Right lobe of liver (tissue), 6 donors: Measurements from ENCODE around the gene TMEM17. TPM values are rescaled to one million over a fixed set of nuclear protein-coding genes. Genes with fewer than 3 reads are reported as not detected.

Experiments
- ATAC-seq, 4 donors: fragments of 200-7000 bp; cut with Tn5 transposase; one replicate each; pipeline ENCODE4 v1.9.1; 2020; ENCODE audit warnings: mild to moderate bottlenecking in 4 of 4, moderate library complexity in 4 of 4
- DNase-seq, 3 donors: peaks; one replicate each; pipeline ENCODE4 v3.0.0-alpha.2; 2020
- H3K27ac ChIP-seq, 3 donors: fragments of 200-600 bp; one replicate each; pipeline ENCODE4 v1.8.0; 2022
- H3K27me3 ChIP-seq, 2 donors: fragments of 200-600 bp; one replicate each; pipeline ENCODE4 v1.8.0; 2022
- H3K36me3 ChIP-seq, 4 donors: fragments of 200-600 bp; sonication (generic) in 1 of 4; one replicate each; pipeline versions ENCODE4 v1.5.1 to v1.8.0; 2017 to 2022; ENCODE audit warnings: control low read depth in 1 of 4
- H3K4me1 ChIP-seq, 4 donors: fragments of 200-600 bp; sonication (generic) in 1 of 4; one replicate each; pipeline versions ENCODE4 v1.5.1 to v1.8.0; 2017 to 2022; ENCODE audit warnings: control low read depth in 1 of 4
- H3K4me3 ChIP-seq, 3 donors: fragments of 200-600 bp; one replicate each; pipeline ENCODE4 v1.8.0; 2022
- H3K9me3 ChIP-seq, 4 donors: fragments of 200-600 bp; sonication (generic) in 1 of 4; one replicate each; pipeline versions ENCODE4 v1.5.1 to v1.8.0; 2017 to 2022; ENCODE audit warnings: control low read depth in 1 of 4
- POLR2A ChIP-seq: fragments of 450-650 bp; IDR thresholded peaks from one replicate; pipeline ENCODE4 v1.6.1; 2017; ENCODE audit warnings: antibody characterized with exemption, mild to moderate bottlenecking
- WGBS: methylation state at CpG from one replicate; pipeline ENCODE4 v1.1.6; 2018; ENCODE audit warnings: low coverage, low lambda C conversion rate; ENCODE audit not compliant: insufficient coverage; ENCODE audit errors: missing lambda C conversion rate; 5-methylcytosine and 5-hydroxymethylcytosine counted together
- intact Hi-C, 2 donors: fragments of 100-400 bp; cut with DNase I; formaldehyde crosslinking; loops; one replicate each; pipeline versions ENCODE4 v1.11.2 to v1.14.1; 2022
- total RNA-seq, 6 experiments: library from RNA; depleted of rRNA in 2 of 6; stranded (reverse); fragments of >200 nt in 2 of 6; fragmentation: NEBNext Ultra II Directional in 3 of 6; extraction: Animal tissue kit (Norgen Biotek cat#: 25700) in 3 of 6; gene quantifications; one replicate each; pipeline versions ENCODE4 v1.1.0 to v1.2.4, GENCODE V29; 2016 to 2023
- TF ChIP-seq, protein P1 (sequence below), 4 donors: fragments of 200-600 bp in 3 of 4; fragments of 450-650 bp in 1 of 4; IDR thresholded peaks; one replicate each; pipeline versions ENCODE4 v1.5.1 to v1.8.0; 2016 to 2022; ENCODE audit warnings: antibody characterized with exemption in 4 of 4, mild to moderate bottlenecking in 2 of 4
- donor health status: DM: no; HTN: yes; CAD: no.
- donor health status: DM: no; HTN: no; CAD: no.
- donor health status: DM: no; HTN: no; CAD: no.
- donor health status: DM: no; HTN: yes; CAD: no.
- donor health status: DM: no; HTN: yes; CAD: no.

TMEM17 gene
- total RNA-seq, 6 experiments from 2014 or later = 0.40 to 1.2 (median 0.87) TPM

GRCh38 chr2:62469114-62469513 is 36.9 kb downstream of the TMEM17 start:
- H3K27ac ChIP-seq = peak overlapping the region in 1 of 3 donors; percentile 98
- DNase-seq (peak in 1 of 3 donors; percentile 61), ATAC-seq (peak in 1 of 4 donors; percentile 4)
- no CpG with 5 or more reads among the region's 1 CpG for WGBS
- H3K27me3 ChIP-seq = no peaks in the 10 kb centered on the region
- H3K36me3 ChIP-seq = no peaks in the 10 kb centered on the region
- no peak for TF ChIP-seq POLR2A
- TF ChIP-seq, protein P1, sequence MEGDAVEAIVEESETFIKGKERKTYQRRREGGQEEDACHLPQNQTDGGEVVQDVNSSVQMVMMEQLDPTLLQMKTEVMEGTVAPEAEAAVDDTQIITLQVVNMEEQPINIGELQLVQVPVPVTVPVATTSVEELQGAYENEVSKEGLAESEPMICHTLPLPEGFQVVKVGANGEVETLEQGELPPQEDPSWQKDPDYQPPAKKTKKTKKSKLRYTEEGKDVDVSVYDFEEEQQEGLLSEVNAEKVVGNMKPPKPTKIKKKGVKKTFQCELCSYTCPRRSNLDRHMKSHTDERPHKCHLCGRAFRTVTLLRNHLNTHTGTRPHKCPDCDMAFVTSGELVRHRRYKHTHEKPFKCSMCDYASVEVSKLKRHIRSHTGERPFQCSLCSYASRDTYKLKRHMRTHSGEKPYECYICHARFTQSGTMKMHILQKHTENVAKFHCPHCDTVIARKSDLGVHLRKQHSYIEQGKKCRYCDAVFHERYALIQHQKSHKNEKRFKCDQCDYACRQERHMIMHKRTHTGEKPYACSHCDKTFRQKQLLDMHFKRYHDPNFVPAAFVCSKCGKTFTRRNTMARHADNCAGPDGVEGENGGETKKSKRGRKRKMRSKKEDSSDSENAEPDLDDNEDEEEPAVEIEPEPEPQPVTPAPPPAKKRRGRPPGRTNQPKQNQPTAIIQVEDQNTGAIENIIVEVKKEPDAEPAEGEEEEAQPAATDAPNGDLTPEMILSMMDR (IDR thresholded peaks at IDR 0.05) = no peak
- peaks cover 0 to 55% (median 10%) of the 10 kb centered on the region in 4 donors for H3K4me1 ChIP-seq
- intact Hi-C loops = loop anchor here in 1 of 2 donors (10.0 kb wide), 1 partner anchor 306 kb away; no protein-coding TSS in a partner anchor
- H3K9me3 ChIP-seq = no peaks in the 10 kb centered on the region
- no peak overlapping the region for H3K4me3 ChIP-seq

- DNase-seq (peak in 2 of 3 donors; percentile 56 to 85), ATAC-seq (peak; percentile 49 to 86 (median 75))
- H3K36me3 ChIP-seq = no peaks in the 10 kb centered on the region
- H3K4me1 ChIP-seq = peaks cover 0 to 62% (median 12%) of the 10 kb centered on the region in 4 donors
- TF ChIP-seq, protein P1 (IDR thresholded peaks at IDR 0.05) = peak in 1 of 4 donors; percentile 11
- no peak for TF ChIP-seq POLR2A
- intact Hi-C loops = loop anchor here in 1 of 2 donors (10.0 kb wide), 1 partner anchor 307 kb away; no protein-coding TSS in a partner anchor
- no peaks in the 10 kb centered on the region for H3K27me3 ChIP-seq
- WGBS = 13% methylated on average over 5 of the region's 8 CpGs
- H3K4me3 ChIP-seq = no peak overlapping the region
- peak overlapping the region; percentile 9 to 98 (median 58) for H3K27ac ChIP-seq
- H3K9me3 ChIP-seq = no peaks in the 10 kb centered on the region
Measured at GRCh38 chr2:62467475-62468321, 38.3 kb downstream of the TMEM17 start.

DNA sequence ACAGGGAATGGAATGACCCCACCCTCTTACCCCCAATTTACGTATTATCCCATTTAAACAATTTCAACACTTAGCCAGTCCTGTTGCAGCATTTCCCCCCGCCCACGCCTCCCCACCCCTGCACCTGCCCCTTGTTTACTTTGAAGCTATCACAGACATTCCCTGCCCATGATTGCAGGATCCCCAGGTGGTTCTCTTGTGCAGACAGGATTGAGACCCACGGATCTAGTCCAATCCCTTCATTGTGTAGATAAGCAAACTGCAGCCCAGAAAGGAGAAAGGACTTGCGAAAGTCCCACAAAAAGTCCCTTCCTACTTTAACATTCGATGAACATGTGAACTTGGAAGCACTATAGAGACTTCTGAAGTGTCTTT is 38.9 kb downstream of the TMEM17 start:
- DNase-seq (peak in 2 of 3 donors; percentile 79 to 81), ATAC-seq (peak; percentile 59 to 76 (median 65))
- 16% methylated on average over 5 of the region's 6 CpGs for WGBS
- no peaks in the 10 kb centered on the region for H3K36me3 ChIP-seq
- H3K4me1 ChIP-seq = peaks cover 0 to 68% (median 15%) of the 10 kb centered on the region in 4 donors
- intact Hi-C loops = loop anchor here in 1 of 2 donors (10.0 kb wide), 1 partner anchor 308 kb away; no protein-coding TSS in a partner anchor
- TF ChIP-seq, protein P1 (IDR thresholded peaks at IDR 0.05) = no peak
- TF ChIP-seq POLR2A = no peak
- no peaks in the 10 kb centered on the region for H3K9me3 ChIP-seq
- no peaks in the 10 kb centered on the region for H3K27me3 ChIP-seq
- H3K27ac ChIP-seq = peak overlapping the region; percentile 9 to 98 (median 58)
- no peak overlapping the region for H3K4me3 ChIP-seq

- Histone ChIP-seq H3K9me3 (no peaks in the 10 kb centered on the region), H3K4me3 (no peak overlapping the region), H3K27ac (peak overlapping the region; percentile 9 to 98 (median 54)), H3K36me3 (no peaks in the 10 kb centered on the region), H3K27me3 (no peaks in the 10 kb centered on the region), H3K4me1 (peaks cover 0 to 73% (median 18%) of the 10 kb centered on the region in 4 donors)
- no peak for DNase-seq
- no peak for TF ChIP-seq POLR2A
- TF ChIP-seq, protein P1 (IDR thresholded peaks at IDR 0.05) = no peak
- WGBS = no CpG with 5 or more reads among the region's 2 CpGs
- ATAC-seq = no peak
- intact Hi-C loops = loop anchor here in 1 of 2 donors (10.0 kb wide), 1 partner anchor 308 kb away; no protein-coding TSS in a partner anchor
Measured at GRCh38 chr2:62466503-62466854, 39.5 kb downstream of the TMEM17 start.
